OCI-LY1 (cell line): ENCODE data around the gene AAK1.
"Not testable (repeated sequence)": the region's sequence is repeated elsewhere in the genome, so short reads cannot be mapped to it uniquely, and the experiment has no call there.

Source experiments
- H2AFZ ChIP-seq: fragments of 200-600 bp; sonication (generic), shearing (Covaris generic); 2 replicates; pipeline ENCODE4 v1.6.0; 2014; ENCODE audit warnings: antibody characterized with exemption, mild to moderate bottlenecking, low read length
- H3F3A ChIP-seq: fragments of 200-600 bp; sonication (generic), shearing (Covaris generic); 2 replicates; pipeline ENCODE4 v1.6.0; 2014; ENCODE audit warnings: mild to moderate bottlenecking, antibody characterized with exemption, low read length, moderate library complexity; ENCODE audit not compliant: insufficient read depth
- H3K27ac ChIP-seq: fragments of 200-600 bp; sonication (generic); 2 replicates; pipeline ENCODE4 v1.5.1; 2014; ENCODE audit warnings: low read length, mixed run types, mild to moderate bottlenecking, low read depth; ENCODE audit not compliant: poor library complexity, severe bottlenecking
- H3K27me3 ChIP-seq: fragments of 200-600 bp; sonication (generic); 2 replicates; pipeline ENCODE4 v1.6.0; 2014; ENCODE audit warnings: antibody characterized with exemption, mild to moderate bottlenecking, low read length, moderate library complexity; ENCODE audit not compliant: insufficient read depth
- H3K36me3 ChIP-seq: fragments of 200-600 bp; sonication (generic); 2 replicates; pipeline ENCODE4 v1.6.1; 2014; ENCODE audit warnings: mild to moderate bottlenecking, antibody characterized with exemption, low read length, moderate library complexity, mixed read lengths; ENCODE audit not compliant: insufficient read depth
- H3K4me1 ChIP-seq: fragments of 200-600 bp; sonication (generic); 2 replicates; pipeline ENCODE4 v1.5.1; 2014; ENCODE audit warnings: mild to moderate bottlenecking, low read length, moderate library complexity; ENCODE audit not compliant: insufficient read depth, severe bottlenecking
- H3K4me2 ChIP-seq: fragments of 200-600 bp; sonication (generic), shearing (Covaris generic); 2 replicates; pipeline ENCODE4 v1.6.1; 2014; ENCODE audit warnings: low read length
- H3K4me3 ChIP-seq: fragments of 200-600 bp; sonication (generic); 2 replicates; pipeline ENCODE4 v1.5.1; 2014; ENCODE audit warnings: low read length, low read depth, mild to moderate bottlenecking, mixed read lengths; ENCODE audit not compliant: poor library complexity, severe bottlenecking
- H3K79me2 ChIP-seq: fragments of 200-600 bp; shearing (Covaris generic); 2 replicates; pipeline ENCODE4 v1.6.1; 2016; ENCODE audit warnings: mixed run types, low read length, mixed read lengths; ENCODE audit not compliant: insufficient read depth
- H3K9ac ChIP-seq: fragments of 200-600 bp; sonication (generic), shearing (Covaris generic); 2 replicates; pipeline ENCODE4 v1.6.1; 2014; ENCODE audit warnings: mild to moderate bottlenecking, low read length, mixed read lengths
- H3K9me2 ChIP-seq: fragments of 200-600 bp; sonication (generic), shearing (Covaris generic); 2 replicates; pipeline ENCODE4 v1.6.1; 2014; ENCODE audit warnings: low read depth, mild to moderate bottlenecking, low read length, mixed read lengths
- H3K9me3 ChIP-seq: fragments of 200-600 bp; shearing (Covaris generic); 2 replicates; pipeline ENCODE4 v1.6.1; 2014; ENCODE audit warnings: low read length, mixed read lengths
- H4K20me1 ChIP-seq: fragments of 200-600 bp; sonication (generic), shearing (Covaris generic); 2 replicates; pipeline ENCODE4 v1.6.0; 2016; ENCODE audit warnings: mild to moderate bottlenecking, low read length; ENCODE audit not compliant: insufficient read depth
- EZH2 ChIP-seq: fragments of 200-600 bp; sonication (generic), shearing (Covaris generic); IDR thresholded peaks from 2 replicates; pipeline ENCODE4 v1.8.0; 2017; ENCODE audit warnings: borderline replicate concordance, mixed run types, mild to moderate bottlenecking, antibody characterized with exemption, low read length, moderate library complexity, mixed read lengths
- TF ChIP-seq, protein P1 (sequence below): fragments of 200-600 bp; sonication (generic), shearing (Covaris generic); IDR thresholded peaks from 2 replicates; pipeline ENCODE4 v1.5.1; 2017; ENCODE audit warnings: mild to moderate bottlenecking, antibody characterized with exemption, low read length, moderate library complexity, mixed read lengths

The AAK1 gene

DNA sequence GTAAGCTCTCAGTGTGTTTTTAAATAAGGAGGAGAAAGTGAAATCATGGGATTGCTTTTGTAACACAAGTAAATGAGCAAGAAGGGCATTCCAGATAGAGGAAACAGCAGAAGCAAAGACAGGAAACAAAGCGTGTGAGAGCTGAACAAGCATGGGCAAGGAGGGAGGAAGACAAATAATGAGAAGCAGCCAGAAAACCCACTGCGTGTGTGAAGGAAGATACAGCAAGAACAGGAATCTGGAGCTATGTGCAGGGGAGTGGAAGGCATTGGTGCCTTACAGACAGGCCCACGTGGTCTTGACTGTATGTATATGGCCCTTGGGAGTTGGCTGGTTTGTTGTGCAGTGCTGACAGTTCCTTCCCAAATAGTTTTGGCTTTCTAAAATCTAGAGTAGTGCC, 88.6 kb downstream of the AAK1 start:
- no peaks in the 10 kb centered on the region for H3K79me2 ChIP-seq
- peaks cover 12% of the 10 kb centered on the region for H3K4me1 ChIP-seq
- no peaks in the 10 kb centered on the region for H3K9me2 ChIP-seq
- H3K27me3 ChIP-seq, result no peaks in the 10 kb centered on the region
- no peak overlapping the region for H3K4me3 ChIP-seq
- H3K4me2 ChIP-seq, result no peak overlapping the region
- no peaks in the 10 kb centered on the region for H3F3A ChIP-seq
- H4K20me1 ChIP-seq, result no peaks in the 10 kb centered on the region
- H3K36me3 ChIP-seq, result no peaks in the 10 kb centered on the region
- H3K27ac ChIP-seq, result no peak overlapping the region
- no peak overlapping the region; the same call in 1 of the 2 replicates for H3K9ac ChIP-seq
- TF ChIP-seq, protein P1, sequence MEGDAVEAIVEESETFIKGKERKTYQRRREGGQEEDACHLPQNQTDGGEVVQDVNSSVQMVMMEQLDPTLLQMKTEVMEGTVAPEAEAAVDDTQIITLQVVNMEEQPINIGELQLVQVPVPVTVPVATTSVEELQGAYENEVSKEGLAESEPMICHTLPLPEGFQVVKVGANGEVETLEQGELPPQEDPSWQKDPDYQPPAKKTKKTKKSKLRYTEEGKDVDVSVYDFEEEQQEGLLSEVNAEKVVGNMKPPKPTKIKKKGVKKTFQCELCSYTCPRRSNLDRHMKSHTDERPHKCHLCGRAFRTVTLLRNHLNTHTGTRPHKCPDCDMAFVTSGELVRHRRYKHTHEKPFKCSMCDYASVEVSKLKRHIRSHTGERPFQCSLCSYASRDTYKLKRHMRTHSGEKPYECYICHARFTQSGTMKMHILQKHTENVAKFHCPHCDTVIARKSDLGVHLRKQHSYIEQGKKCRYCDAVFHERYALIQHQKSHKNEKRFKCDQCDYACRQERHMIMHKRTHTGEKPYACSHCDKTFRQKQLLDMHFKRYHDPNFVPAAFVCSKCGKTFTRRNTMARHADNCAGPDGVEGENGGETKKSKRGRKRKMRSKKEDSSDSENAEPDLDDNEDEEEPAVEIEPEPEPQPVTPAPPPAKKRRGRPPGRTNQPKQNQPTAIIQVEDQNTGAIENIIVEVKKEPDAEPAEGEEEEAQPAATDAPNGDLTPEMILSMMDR, result no peak
- no peak for TF ChIP-seq EZH2
- no peaks in the 10 kb centered on the region for H3K9me3 ChIP-seq
- no peak overlapping the region for H2AFZ ChIP-seq

DNA sequence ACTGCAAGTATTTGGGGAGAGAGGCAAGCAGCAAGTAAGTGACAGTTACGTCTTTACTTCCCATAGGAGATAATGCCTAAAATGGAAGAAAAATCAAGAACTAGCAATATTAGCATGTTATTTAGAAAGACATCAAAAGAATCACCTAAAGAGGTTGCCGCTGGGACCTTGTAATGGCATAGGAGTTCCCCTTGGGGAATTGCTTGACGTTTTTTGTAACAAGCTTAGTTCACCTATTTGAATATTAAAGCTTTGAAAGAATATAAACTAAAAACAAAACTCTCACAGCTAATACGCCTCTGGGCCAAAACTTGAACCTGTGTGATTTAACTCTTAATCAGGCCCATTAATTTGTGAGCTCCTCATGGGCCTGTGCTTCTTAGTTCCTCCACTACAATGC, 89.0 kb downstream of the AAK1 start:
- Histone ChIP-seq H3K4me3 (no peak overlapping the region), H4K20me1 (no peaks in the 10 kb centered on the region), H3K27ac (no peak overlapping the region), H3K79me2 (no peaks in the 10 kb centered on the region), H3K9ac (no peak overlapping the region; the same call in 1 of the 2 replicates), H3F3A (no peaks in the 10 kb centered on the region), H3K4me1 (peaks cover 12% of the 10 kb centered on the region), H3K9me3 (no peaks in the 10 kb centered on the region), H3K4me2 (no peak overlapping the region), H3K36me3 (no peaks in the 10 kb centered on the region), H3K27me3 (no peaks in the 10 kb centered on the region), H2AFZ (no peak overlapping the region), H3K9me2 (no peaks in the 10 kb centered on the region)
- TF ChIP-seq EZH2, result no peak

DNA sequence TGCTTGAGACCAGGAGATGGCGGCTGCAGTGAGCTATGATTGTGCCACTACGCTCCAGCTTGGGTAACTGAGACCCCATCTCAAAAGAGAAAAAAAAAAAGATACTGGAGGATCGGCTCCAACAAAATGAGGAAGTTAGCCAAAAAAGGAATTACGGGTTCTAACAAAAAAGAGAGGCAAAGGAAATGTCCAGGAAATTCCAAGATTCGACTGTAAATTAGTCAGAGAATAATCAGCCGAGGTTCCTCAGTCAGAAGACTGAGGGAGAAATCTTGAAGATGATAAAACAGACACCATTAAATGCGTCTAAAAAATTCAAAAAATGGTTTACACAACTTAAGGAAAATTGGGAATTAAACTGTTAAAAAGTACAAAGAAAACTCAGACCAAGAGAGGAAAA, 89.5 kb downstream of the AAK1 start:
- no peak for TF ChIP-seq EZH2
- TF ChIP-seq, protein P1, result no peak
- Histone ChIP-seq H3K27ac (no peak overlapping the region), H3K79me2 (no peaks in the 10 kb centered on the region), H3K27me3 (no peaks in the 10 kb centered on the region), H3K9me2 (no peaks in the 10 kb centered on the region), H4K20me1 (no peaks in the 10 kb centered on the region), H3K4me3 (no peak overlapping the region), H3K9me3 (no peaks in the 10 kb centered on the region), H3K4me1 (peaks cover 12% of the 10 kb centered on the region), H3K4me2 (no peak overlapping the region), H3F3A (no peaks in the 10 kb centered on the region), H3K9ac (no peak overlapping the region), H3K36me3 (no peaks in the 10 kb centered on the region), H2AFZ (no peak overlapping the region)

DNA sequence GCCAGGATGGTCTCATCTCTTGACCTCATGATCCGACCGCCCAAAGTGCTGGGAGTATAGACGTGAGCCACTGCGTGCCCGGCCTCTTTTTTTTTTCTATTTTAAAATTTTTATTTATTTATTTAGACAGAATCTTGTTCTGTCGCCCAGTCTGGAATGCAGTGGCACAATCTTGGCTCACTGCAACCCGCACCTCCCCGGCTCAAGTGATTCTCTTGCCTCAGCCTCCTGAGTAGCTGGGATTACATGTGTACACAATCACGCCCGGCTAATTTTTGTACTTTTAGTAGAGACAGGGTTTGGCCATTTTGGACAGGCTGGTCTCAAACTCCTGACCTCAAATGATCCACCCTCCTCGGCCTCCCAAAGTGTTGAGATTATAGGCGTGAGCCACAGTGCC, 93.0 kb downstream of the AAK1 start:
- peaks cover 12% of the 10 kb centered on the region for H3K4me1 ChIP-seq
- not testable (repeated sequence) for H3K9ac ChIP-seq, H3K27me3 ChIP-seq, H4K20me1 ChIP-seq, H3K36me3 ChIP-seq, H3K9me3 ChIP-seq, H3F3A ChIP-seq, H3K27ac ChIP-seq, H3K79me2 ChIP-seq, H3K9me2 ChIP-seq, H2AFZ ChIP-seq, H3K4me2 ChIP-seq, H3K4me3 ChIP-seq
